Measurements from ENCODE around the gene KAT8.

The KAT8 gene

GRCh38 chr16:31108794-31109558, 8.5 kb upstream of the KAT8 start:
- DNase-seq = no peak

- no peak for DNase-seq
These were observed 7.8 kb upstream of the KAT8 start for GRCh38 chr16:31109622-31110021.

GRCh38 chr16:31110106-31111034, 7.1 kb upstream of the KAT8 start:
- DNase-seq = no peak

GRCh38 chr16:31111881-31112466, 5.5 kb upstream of the KAT8 start:
- no peak for DNase-seq

- DNase-seq = no peak
These were observed 4.8 kb upstream of the KAT8 start for GRCh38 chr16:31112711-31113110.

- no peak for DNase-seq
These were observed 4.0 kb upstream of the KAT8 start for GRCh38 chr16:31113121-31114120.

- DNase-seq = no peak
These were observed 3.0 kb upstream of the KAT8 start for GRCh38 chr16:31114468-31114867.

- no peak for DNase-seq
These were observed 1.0 kb downstream of the KAT8 start for GRCh38 chr16:31118223-31119155.

GRCh38 chr16:31120129-31120528, 2.7 kb downstream of the KAT8 start:
- DNase-seq = no peak

- no peak for DNase-seq
These were observed 8.4 kb downstream of the KAT8 start for GRCh38 chr16:31125844-31126243.

GRCh38 chr16:31127182-31127581, 9.7 kb downstream of the KAT8 start:
- DNase-seq = no peak

GRCh38 chr16:31128711-31129567, 11.5 kb downstream of the KAT8 start:
- no peak for DNase-seq

GRCh38 chr16:31129568-31130335, 12.3 kb downstream of the KAT8 start:
- no peak for DNase-seq

- no peak for DNase-seq
These were observed 12.9 kb downstream of the KAT8 start for GRCh38 chr16:31130336-31130891.

GRCh38 chr16:31130899-31131298, 13.4 kb downstream of the KAT8 start:
- DNase-seq = no peak

GRCh38 chr16:31131416-31131815, 14.0 kb downstream of the KAT8 start:
- no peak for DNase-seq

- no peak for DNase-seq
These were observed 14.4 kb downstream of the KAT8 start for GRCh38 chr16:31131841-31132271.

- no peak for DNase-seq
These were observed 15.0 kb downstream of the KAT8 start for GRCh38 chr16:31132303-31132979.
